ENCODE data around the gene GJB4.

The GJB4 gene

GRCh38 chr1:34740161-34740868 is 19.2 kb upstream of the GJB4 start:
- H3K4me3 Mint-ChIP-seq, result no peak overlapping the region

GRCh38 chr1:34742667-34743270 is 16.8 kb upstream of the GJB4 start:
- Mint-ChIP-seq H3K36me3 (ENCODE audit: low read depth) (no peaks in the 10 kb centered on the region), H3K27ac (no peak overlapping the region), H3K4me1 (ENCODE audit: low read depth) (no peaks in the 10 kb centered on the region), H3K27me3 (ENCODE audit: low read depth) (peaks cover 5% of the 10 kb centered on the region), H3K9me3 (no peaks in the 10 kb centered on the region), H3K4me3 (no peak overlapping the region)

More at GRCh38 chr1:34740161-34740868, 19.2 kb upstream of the GJB4 start:
- H3K4me1 Mint-ChIP-seq (ENCODE audit: low read depth), result no peaks in the 10 kb centered on the region
- no peaks in the 10 kb centered on the region for H3K9me3 Mint-ChIP-seq
- no peak overlapping the region for H3K27ac Mint-ChIP-seq
- H3K36me3 Mint-ChIP-seq (ENCODE audit: low read depth), result no peaks in the 10 kb centered on the region
- peaks cover 5% of the 10 kb centered on the region for H3K27me3 Mint-ChIP-seq (ENCODE audit: low read depth)

DNA sequence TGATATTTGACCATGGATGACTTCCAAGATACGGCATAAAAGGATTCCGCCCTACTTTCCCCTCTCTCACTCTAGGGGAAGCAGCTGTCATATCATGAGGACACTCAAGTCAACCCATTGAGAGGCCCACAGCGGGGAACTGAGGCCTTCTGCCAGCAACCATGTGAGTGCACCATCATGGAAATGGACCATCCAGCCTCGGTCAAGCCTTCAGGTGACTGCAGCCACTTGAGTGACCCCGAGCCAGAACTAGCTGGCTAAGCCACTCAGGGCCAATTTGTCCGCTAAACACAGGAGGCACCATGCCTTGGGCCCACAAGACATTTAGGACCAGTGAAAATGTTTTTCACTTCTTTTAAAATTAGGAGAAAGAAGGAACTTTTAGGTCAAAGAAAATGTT is 15.8 kb upstream of the GJB4 start:
- Mint-ChIP-seq H3K4me3 (no peak overlapping the region), H3K36me3 (ENCODE audit: low read depth) (no peaks in the 10 kb centered on the region), H3K4me1 (ENCODE audit: low read depth) (no peaks in the 10 kb centered on the region), H3K27me3 (ENCODE audit: low read depth) (peaks cover 6% of the 10 kb centered on the region), H3K27ac (no peak overlapping the region), H3K9me3 (no peaks in the 10 kb centered on the region)

GRCh38 chr1:34744851-34745250 is 14.7 kb upstream of the GJB4 start:
- H3K27ac Mint-ChIP-seq, result no peak overlapping the region

GRCh38 chr1:34745666-34746065 is 13.9 kb upstream of the GJB4 start:
- H3K4me1 Mint-ChIP-seq (ENCODE audit: low read depth), result no peaks in the 10 kb centered on the region
- no peak overlapping the region for H3K4me3 Mint-ChIP-seq
- no peak overlapping the region for H3K27ac Mint-ChIP-seq
- H3K9me3 Mint-ChIP-seq, result no peaks in the 10 kb centered on the region
- peaks cover 3% of the 10 kb centered on the region for H3K27me3 Mint-ChIP-seq (ENCODE audit: low read depth)
- H3K36me3 Mint-ChIP-seq (ENCODE audit: low read depth), result no peaks in the 10 kb centered on the region

More at GRCh38 chr1:34744851-34745250, 14.7 kb upstream of the GJB4 start:
- Mint-ChIP-seq H3K9me3 (no peaks in the 10 kb centered on the region), H3K4me1 (ENCODE audit: low read depth) (no peaks in the 10 kb centered on the region), H3K36me3 (ENCODE audit: low read depth) (no peaks in the 10 kb centered on the region), H3K27me3 (ENCODE audit: low read depth) (peaks cover 7% of the 10 kb centered on the region), H3K4me3 (no peak overlapping the region)

DNA sequence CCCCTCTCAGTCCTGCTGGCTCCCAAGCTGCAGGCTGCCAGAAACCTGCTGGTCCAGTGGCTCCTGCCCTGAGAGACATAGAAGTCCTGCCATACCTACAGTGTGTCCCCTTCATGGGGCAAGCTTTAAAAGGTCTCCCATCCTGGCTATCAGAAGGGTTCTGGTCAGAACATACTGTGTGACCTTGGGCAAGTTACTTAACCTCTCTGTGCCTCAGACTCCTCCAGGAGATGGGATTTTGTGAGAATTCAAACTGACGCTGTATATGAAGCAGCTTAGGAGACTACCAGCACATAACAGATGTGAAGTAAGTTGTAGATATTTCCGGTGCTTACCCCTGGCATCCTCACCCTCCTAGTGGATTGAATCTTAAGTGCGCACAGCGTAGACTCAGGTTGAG is 13.4 kb upstream of the GJB4 start:
- Mint-ChIP-seq H3K4me3 (no peak overlapping the region), H3K36me3 (ENCODE audit: low read depth) (no peaks in the 10 kb centered on the region), H3K9me3 (no peaks in the 10 kb centered on the region), H3K27me3 (ENCODE audit: low read depth) (peaks cover 3% of the 10 kb centered on the region), H3K4me1 (ENCODE audit: low read depth) (no peaks in the 10 kb centered on the region), H3K27ac (no peak overlapping the region)

DNA sequence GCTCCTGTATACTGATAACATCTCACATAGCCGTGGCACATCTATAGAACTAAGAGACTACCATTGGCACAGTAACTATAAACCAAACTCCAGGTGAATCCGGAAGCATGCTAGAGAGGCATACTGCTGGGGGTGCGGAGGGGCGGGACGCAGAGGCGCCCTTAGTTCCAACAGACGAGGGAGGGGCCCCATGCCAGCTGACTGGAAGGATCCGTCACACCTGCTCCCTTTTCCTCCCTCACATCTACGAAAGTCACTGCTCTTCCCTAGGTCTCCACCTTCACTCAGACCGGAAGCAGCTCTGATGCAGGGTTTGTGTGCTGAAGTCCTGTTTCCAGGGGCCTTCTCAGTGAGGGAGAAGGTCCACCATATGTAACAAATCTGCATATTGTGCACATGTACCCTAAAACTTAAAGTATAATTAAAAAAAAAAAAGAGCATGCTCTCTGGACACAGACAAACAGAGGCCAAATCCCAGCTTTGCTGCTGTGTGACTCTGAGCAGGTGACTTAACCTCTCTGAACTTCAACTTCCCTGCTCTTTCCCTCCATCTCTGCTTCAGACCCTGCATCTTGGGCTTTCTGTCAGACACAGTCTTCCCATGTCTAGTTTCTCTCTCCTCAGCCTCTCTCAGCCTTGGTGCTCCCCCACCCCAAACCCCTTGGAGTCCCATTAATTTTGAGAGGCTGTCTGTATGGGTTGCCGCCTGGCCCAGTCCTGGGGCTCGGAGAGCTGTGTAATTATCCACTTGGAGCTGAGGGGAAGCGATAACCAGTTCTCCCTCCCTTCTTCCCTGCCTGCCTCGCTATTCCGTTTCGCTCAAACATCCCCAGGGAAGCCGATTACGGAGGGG is 12.5 kb upstream of the GJB4 start:
- Mint-ChIP-seq H3K27ac (no peak overlapping the region), H3K4me1 (ENCODE audit: low read depth) (no peaks in the 10 kb centered on the region), H3K27me3 (ENCODE audit: low read depth) (peaks cover 3% of the 10 kb centered on the region), H3K9me3 (no peaks in the 10 kb centered on the region), H3K4me3 (no peak overlapping the region), H3K36me3 (ENCODE audit: low read depth) (no peaks in the 10 kb centered on the region)

GRCh38 chr1:34747638-34747941 is 11.9 kb upstream of the GJB4 start:
- H3K27ac Mint-ChIP-seq, result no peak overlapping the region
- no peaks in the 10 kb centered on the region for H3K36me3 Mint-ChIP-seq (ENCODE audit: low read depth)
- H3K27me3 Mint-ChIP-seq (ENCODE audit: low read depth), result peaks cover 3% of the 10 kb centered on the region
- H3K9me3 Mint-ChIP-seq, result no peaks in the 10 kb centered on the region
- H3K4me3 Mint-ChIP-seq, result no peak overlapping the region
- H3K4me1 Mint-ChIP-seq (ENCODE audit: low read depth), result no peaks in the 10 kb centered on the region

DNA sequence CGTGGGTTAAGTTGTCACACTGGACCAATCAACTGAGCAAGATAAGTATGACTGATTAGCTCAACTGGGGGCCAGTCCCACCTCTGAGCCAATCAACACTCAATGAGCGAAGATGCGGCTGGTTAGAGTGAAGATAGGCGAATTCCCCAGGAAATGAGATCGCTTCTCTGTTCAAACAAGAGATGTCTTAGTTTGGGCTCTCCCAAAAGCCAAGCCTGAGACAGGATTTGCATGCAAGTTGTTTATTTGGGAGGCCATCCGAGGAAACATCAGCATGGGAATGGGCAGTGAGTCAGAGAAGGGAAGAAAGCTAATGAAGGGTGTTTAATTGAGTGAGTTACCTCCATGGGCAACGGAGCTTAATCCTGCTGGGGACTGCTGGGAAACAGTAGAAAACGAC is 9.5 kb upstream of the GJB4 start:
- Mint-ChIP-seq H3K27ac (no peak overlapping the region), H3K27me3 (ENCODE audit: low read depth) (peaks cover 3% of the 10 kb centered on the region), H3K4me3 (no peak overlapping the region), H3K36me3 (ENCODE audit: low read depth) (no peaks in the 10 kb centered on the region), H3K4me1 (ENCODE audit: low read depth) (no peaks in the 10 kb centered on the region), H3K9me3 (no peaks in the 10 kb centered on the region)

GRCh38 chr1:34750610-34751009 is 8.9 kb upstream of the GJB4 start:
- Mint-ChIP-seq H3K4me1 (ENCODE audit: low read depth) (no peaks in the 10 kb centered on the region), H3K9me3 (no peaks in the 10 kb centered on the region), H3K27ac (no peak overlapping the region), H3K27me3 (ENCODE audit: low read depth) (peaks cover 3% of the 10 kb centered on the region), H3K36me3 (ENCODE audit: low read depth) (no peaks in the 10 kb centered on the region), H3K4me3 (no peak overlapping the region)

DNA sequence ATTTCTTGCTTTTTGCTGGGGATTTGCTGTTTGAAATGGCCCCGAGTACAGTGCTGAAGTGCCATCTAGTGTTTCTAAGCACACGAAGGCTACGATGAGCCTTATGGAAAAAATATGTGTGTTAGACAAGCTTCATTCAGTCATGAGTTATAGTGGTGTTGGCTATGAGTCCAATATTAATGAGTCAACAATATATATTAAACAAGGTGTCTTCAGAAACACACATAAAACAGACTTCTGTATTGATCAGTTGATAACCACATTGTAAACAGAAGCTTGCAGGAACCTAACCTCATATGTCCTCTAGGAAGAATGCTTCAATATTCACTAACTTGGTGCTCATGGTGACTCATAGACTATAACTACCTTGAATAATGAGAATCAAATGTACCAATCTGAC is 6.4 kb upstream of the GJB4 start:
- no peaks in the 10 kb centered on the region for H3K36me3 Mint-ChIP-seq (ENCODE audit: low read depth)
- H3K27ac Mint-ChIP-seq, result no peak overlapping the region
- peaks cover 3% of the 10 kb centered on the region for H3K27me3 Mint-ChIP-seq (ENCODE audit: low read depth)
- H3K9me3 Mint-ChIP-seq, result no peaks in the 10 kb centered on the region
- H3K4me1 Mint-ChIP-seq (ENCODE audit: low read depth), result no peaks in the 10 kb centered on the region
- no peak overlapping the region for H3K4me3 Mint-ChIP-seq

GRCh38 chr1:34754964-34755637 is 4.4 kb upstream of the GJB4 start, which contains the start of gene GJB5:
GJB5 (plus strand) TSS chr1:34755047; CDS start chr1:34757331, 2,284 bp downstream.
- Mint-ChIP-seq H3K36me3 (ENCODE audit: low read depth) (no peaks in the 10 kb centered on the region), H3K9me3 (no peaks in the 10 kb centered on the region), H3K27ac (no peak within 1 kb of the TSS), H3K4me1 (ENCODE audit: low read depth) (no peaks in the 10 kb centered on the region), H3K4me3 (no peak within 1 kb of the TSS), H3K27me3 (ENCODE audit: low read depth) (no peaks in the 10 kb centered on the region)

DNA sequence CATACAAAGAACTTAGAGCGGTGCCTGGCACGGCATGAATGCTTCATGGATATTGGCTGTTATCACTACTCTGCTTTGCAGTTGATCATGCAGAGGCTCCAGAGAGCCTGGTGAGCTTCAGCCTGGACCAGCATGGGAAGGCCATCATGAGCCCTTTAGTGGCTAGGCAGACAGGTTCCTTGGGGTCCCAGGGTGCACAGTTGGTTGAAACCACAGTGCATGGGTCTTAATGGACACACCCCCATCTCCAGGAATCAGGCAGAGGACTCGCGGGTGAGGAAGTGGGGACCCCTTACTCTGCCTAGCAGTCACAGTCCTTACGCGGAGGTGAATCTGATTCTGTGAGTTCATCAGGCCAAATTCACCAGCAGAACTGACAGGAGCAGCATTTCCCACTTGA is 3.6 kb upstream of the GJB4 start:
- Mint-ChIP-seq H3K36me3 (ENCODE audit: low read depth) (no peaks in the 10 kb centered on the region), H3K4me1 (ENCODE audit: low read depth) (no peaks in the 10 kb centered on the region), H3K4me3 (no peak overlapping the region), H3K27me3 (ENCODE audit: low read depth) (no peaks in the 10 kb centered on the region), H3K9me3 (no peaks in the 10 kb centered on the region), H3K27ac (no peak overlapping the region)

DNA sequence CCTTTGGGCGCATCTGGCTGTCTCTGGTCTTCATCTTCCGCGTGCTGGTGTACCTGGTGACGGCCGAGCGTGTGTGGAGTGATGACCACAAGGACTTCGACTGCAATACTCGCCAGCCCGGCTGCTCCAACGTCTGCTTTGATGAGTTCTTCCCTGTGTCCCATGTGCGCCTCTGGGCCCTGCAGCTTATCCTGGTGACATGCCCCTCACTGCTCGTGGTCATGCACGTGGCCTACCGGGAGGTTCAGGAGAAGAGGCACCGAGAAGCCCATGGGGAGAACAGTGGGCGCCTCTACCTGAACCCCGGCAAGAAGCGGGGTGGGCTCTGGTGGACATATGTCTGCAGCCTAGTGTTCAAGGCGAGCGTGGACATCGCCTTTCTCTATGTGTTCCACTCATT is 2.2 kb upstream of the GJB4 start:
- no peaks in the 10 kb centered on the region for H3K9me3 Mint-ChIP-seq
- no peak overlapping the region for H3K27ac Mint-ChIP-seq
- H3K4me1 Mint-ChIP-seq (ENCODE audit: low read depth), result no peaks in the 10 kb centered on the region
- H3K27me3 Mint-ChIP-seq (ENCODE audit: low read depth), result no peaks in the 10 kb centered on the region
- no peaks in the 10 kb centered on the region for H3K36me3 Mint-ChIP-seq (ENCODE audit: low read depth)
- H3K4me3 Mint-ChIP-seq, result no peak overlapping the region
